WTC11 (cell line): Measurements from ENCODE around the gene TPRG1L.

Source experiments
- ATF1 ChIP-seq: sonication (generic); formaldehyde crosslinking; IDR thresholded peaks from 2 replicates; pipeline ENCODE4 v1.8.1; 2023; ENCODE audit warnings: mild to moderate bottlenecking, moderate library complexity, missing genetic modification reagents
- JUN ChIP-seq: sonication (generic); formaldehyde crosslinking; IDR thresholded peaks from 2 replicates; pipeline ENCODE4 v1.8.0; 2023; ENCODE audit warnings: mild to moderate bottlenecking, missing genetic modification reagents
- KAT7 ChIP-seq: sonication (generic); formaldehyde crosslinking; IDR thresholded peaks from 2 replicates; pipeline ENCODE4 v1.8.1; 2023; ENCODE audit warnings: missing genetic modification reagents, mild to moderate bottlenecking, borderline replicate concordance
- NR3C1 ChIP-seq: sonication (generic); formaldehyde crosslinking; conservative IDR thresholded peaks from 2 replicates; pipeline ENCODE4 v1.8.1; 2023; ENCODE audit warnings: low read depth, mild to moderate bottlenecking, missing genetic modification reagents
- SP1 ChIP-seq: sonication (generic); formaldehyde crosslinking; conservative IDR thresholded peaks from 2 replicates; pipeline ENCODE4 v1.8.1; 2022; ENCODE audit warnings: missing genetic modification reagents
- TEAD1 ChIP-seq: sonication (generic); formaldehyde crosslinking; IDR thresholded peaks from 2 replicates; pipeline ENCODE4 v1.8.0; 2022; ENCODE audit warnings: mild to moderate bottlenecking, missing genetic modification reagents
- TF ChIP-seq, protein P1 (sequence below): sonication (generic); formaldehyde crosslinking; IDR thresholded peaks from 2 replicates; pipeline ENCODE4 v1.8.1; 2022; ENCODE audit warnings: low read depth, mild to moderate bottlenecking, moderate library complexity, missing genetic modification reagents, borderline replicate concordance
- TF ChIP-seq, protein P2 (sequence below): fragments of 200-600 bp; IDR thresholded peaks from 2 replicates; pipeline ENCODE4 v1.8.0; 2022; ENCODE audit warnings: antibody characterized with exemption
- TF ChIP-seq, protein P3 (sequence below): sonication (generic); formaldehyde crosslinking; IDR thresholded peaks from 2 replicates; pipeline ENCODE4 v1.8.1; 2023; ENCODE audit warnings: mild to moderate bottlenecking, missing genetic modification reagents, moderate library complexity
- TF ChIP-seq, protein P4 (sequence below): sonication (generic); formaldehyde crosslinking; conservative IDR thresholded peaks from 2 replicates; pipeline ENCODE4 v1.8.1; 2022; ENCODE audit warnings: mild to moderate bottlenecking, missing genetic modification reagents
- TF ChIP-seq, protein P5 (sequence below): sonication (generic); formaldehyde crosslinking; IDR thresholded peaks from 2 replicates; pipeline ENCODE4 v1.8.1; 2022; ENCODE audit warnings: low read depth, missing genetic modification reagents, borderline replicate concordance
- TF ChIP-seq, protein P6 (sequence below): sonication (generic); formaldehyde crosslinking; IDR thresholded peaks from 2 replicates; pipeline ENCODE4 v1.8.0; 2022; ENCODE audit warnings: missing genetic modification reagents
- TF ChIP-seq, protein P7 (sequence below): sonication (generic); formaldehyde crosslinking; IDR thresholded peaks from 2 replicates; pipeline ENCODE4 v1.8.1; 2023; ENCODE audit warnings: mild to moderate bottlenecking, missing genetic modification reagents

DNA sequence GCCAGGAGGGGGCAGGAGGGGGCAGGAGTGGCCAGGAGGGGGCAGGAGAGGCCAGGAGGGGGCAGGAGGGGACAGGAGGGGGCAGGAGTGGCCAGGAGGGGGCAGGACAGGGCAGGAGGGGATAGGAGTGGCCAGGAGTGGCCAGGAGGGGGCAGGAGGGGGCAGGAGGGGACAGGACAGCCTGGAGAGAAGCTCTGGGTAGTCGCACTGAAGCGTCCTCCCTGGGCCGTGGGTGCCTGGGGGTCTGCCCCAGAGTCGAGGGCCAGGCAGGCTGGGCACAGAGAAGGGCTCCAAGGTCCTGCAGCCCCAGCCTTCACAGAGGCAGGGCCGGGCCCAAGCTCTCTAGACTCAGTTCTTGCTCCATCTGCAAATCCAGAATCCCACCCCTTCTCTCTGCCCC, 36.4 kb upstream of the TPRG1L start:
- TF ChIP-seq, protein P1, sequence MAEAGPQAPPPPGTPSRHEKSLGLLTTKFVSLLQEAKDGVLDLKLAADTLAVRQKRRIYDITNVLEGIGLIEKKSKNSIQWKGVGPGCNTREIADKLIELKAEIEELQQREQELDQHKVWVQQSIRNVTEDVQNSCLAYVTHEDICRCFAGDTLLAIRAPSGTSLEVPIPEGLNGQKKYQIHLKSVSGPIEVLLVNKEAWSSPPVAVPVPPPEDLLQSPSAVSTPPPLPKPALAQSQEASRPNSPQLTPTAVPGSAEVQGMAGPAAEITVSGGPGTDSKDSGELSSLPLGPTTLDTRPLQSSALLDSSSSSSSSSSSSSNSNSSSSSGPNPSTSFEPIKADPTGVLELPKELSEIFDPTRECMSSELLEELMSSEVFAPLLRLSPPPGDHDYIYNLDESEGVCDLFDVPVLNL (CRISPR knock-in tag): no peak
- TF ChIP-seq ATF1 (CRISPR knock-in tag) (no peak), NR3C1 (CRISPR knock-in tag) (no peak), TEAD1 (CRISPR knock-in tag) (no peak), JUN (no peak), KAT7 (no peak), SP1 (CRISPR knock-in tag) (no peak)
- TF ChIP-seq, protein P2, sequence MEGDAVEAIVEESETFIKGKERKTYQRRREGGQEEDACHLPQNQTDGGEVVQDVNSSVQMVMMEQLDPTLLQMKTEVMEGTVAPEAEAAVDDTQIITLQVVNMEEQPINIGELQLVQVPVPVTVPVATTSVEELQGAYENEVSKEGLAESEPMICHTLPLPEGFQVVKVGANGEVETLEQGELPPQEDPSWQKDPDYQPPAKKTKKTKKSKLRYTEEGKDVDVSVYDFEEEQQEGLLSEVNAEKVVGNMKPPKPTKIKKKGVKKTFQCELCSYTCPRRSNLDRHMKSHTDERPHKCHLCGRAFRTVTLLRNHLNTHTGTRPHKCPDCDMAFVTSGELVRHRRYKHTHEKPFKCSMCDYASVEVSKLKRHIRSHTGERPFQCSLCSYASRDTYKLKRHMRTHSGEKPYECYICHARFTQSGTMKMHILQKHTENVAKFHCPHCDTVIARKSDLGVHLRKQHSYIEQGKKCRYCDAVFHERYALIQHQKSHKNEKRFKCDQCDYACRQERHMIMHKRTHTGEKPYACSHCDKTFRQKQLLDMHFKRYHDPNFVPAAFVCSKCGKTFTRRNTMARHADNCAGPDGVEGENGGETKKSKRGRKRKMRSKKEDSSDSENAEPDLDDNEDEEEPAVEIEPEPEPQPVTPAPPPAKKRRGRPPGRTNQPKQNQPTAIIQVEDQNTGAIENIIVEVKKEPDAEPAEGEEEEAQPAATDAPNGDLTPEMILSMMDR: no peak
- TF ChIP-seq, protein P3, sequence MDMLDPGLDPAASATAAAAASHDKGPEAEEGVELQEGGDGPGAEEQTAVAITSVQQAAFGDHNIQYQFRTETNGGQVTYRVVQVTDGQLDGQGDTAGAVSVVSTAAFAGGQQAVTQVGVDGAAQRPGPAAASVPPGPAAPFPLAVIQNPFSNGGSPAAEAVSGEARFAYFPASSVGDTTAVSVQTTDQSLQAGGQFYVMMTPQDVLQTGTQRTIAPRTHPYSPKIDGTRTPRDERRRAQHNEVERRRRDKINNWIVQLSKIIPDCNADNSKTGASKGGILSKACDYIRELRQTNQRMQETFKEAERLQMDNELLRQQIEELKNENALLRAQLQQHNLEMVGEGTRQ: no peak
- TF ChIP-seq, protein P4, sequence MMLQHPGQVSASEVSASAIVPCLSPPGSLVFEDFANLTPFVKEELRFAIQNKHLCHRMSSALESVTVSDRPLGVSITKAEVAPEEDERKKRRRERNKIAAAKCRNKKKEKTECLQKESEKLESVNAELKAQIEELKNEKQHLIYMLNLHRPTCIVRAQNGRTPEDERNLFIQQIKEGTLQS (CRISPR knock-in tag): no peak
- TF ChIP-seq, protein P5, sequence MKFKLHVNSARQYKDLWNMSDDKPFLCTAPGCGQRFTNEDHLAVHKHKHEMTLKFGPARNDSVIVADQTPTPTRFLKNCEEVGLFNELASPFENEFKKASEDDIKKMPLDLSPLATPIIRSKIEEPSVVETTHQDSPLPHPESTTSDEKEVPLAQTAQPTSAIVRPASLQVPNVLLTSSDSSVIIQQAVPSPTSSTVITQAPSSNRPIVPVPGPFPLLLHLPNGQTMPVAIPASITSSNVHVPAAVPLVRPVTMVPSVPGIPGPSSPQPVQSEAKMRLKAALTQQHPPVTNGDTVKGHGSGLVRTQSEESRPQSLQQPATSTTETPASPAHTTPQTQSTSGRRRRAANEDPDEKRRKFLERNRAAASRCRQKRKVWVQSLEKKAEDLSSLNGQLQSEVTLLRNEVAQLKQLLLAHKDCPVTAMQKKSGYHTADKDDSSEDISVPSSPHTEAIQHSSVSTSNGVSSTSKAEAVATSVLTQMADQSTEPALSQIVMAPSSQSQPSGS (CRISPR knock-in tag): no peak
- TF ChIP-seq, protein P6, sequence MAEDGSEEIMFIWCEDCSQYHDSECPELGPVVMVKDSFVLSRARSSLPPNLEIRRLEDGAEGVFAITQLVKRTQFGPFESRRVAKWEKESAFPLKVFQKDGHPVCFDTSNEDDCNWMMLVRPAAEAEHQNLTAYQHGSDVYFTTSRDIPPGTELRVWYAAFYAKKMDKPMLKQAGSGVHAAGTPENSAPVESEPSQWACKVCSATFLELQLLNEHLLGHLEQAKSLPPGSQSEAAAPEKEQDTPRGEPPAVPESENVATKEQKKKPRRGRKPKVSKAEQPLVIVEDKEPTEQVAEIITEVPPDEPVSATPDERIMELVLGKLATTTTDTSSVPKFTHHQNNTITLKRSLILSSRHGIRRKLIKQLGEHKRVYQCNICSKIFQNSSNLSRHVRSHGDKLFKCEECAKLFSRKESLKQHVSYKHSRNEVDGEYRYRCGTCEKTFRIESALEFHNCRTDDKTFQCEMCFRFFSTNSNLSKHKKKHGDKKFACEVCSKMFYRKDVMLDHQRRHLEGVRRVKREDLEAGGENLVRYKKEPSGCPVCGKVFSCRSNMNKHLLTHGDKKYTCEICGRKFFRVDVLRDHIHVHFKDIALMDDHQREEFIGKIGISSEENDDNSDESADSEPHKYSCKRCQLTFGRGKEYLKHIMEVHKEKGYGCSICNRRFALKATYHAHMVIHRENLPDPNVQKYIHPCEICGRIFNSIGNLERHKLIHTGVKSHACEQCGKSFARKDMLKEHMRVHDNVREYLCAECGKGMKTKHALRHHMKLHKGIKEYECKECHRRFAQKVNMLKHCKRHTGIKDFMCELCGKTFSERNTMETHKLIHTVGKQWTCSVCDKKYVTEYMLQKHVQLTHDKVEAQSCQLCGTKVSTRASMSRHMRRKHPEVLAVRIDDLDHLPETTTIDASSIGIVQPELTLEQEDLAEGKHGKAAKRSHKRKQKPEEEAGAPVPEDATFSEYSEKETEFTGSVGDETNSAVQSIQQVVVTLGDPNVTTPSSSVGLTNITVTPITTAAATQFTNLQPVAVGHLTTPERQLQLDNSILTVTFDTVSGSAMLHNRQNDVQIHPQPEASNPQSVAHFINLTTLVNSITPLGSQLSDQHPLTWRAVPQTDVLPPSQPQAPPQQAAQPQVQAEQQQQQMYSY (CRISPR knock-in tag): no peak
- TF ChIP-seq, protein P7, sequence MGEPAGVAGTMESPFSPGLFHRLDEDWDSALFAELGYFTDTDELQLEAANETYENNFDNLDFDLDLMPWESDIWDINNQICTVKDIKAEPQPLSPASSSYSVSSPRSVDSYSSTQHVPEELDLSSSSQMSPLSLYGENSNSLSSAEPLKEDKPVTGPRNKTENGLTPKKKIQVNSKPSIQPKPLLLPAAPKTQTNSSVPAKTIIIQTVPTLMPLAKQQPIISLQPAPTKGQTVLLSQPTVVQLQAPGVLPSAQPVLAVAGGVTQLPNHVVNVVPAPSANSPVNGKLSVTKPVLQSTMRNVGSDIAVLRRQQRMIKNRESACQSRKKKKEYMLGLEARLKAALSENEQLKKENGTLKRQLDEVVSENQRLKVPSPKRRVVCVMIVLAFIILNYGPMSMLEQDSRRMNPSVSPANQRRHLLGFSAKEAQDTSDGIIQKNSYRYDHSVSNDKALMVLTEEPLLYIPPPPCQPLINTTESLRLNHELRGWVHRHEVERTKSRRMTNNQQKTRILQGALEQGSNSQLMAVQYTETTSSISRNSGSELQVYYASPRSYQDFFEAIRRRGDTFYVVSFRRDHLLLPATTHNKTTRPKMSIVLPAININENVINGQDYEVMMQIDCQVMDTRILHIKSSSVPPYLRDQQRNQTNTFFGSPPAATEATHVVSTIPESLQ (CRISPR knock-in tag): no peak
